G401 (cell line): ENCODE data around the gene HMBS. TPM values are rescaled to one million over a fixed set of nuclear protein-coding genes. Genes with fewer than 3 reads are reported as not detected.
A peak's percentile ranks its signal among the peaks of the same experiment; 100 is the strongest.
"Not testable (repeated sequence)": the region's sequence is repeated elsewhere in the genome, so short reads cannot be mapped to it uniquely, and the experiment has no call there.

Experiments
- DNase-seq: peaks from one replicate; pipeline ENCODE4 v3.0.0-alpha.2; 2015; ENCODE audit warnings: low spot score
- in situ Hi-C: cut with HindIII; loops from 2 replicates; pipeline ENCODE4 v1.10.0; 2016; ENCODE audit warnings: low sequenced_read_pairs, mixed read lengths
- total RNA-seq: library from RNA; depleted of rRNA; stranded (reverse); fragments of >200 nt; shearing (Covaris generic); gene quantifications from 2 replicates; pipeline ENCODE4 v1.2.3, GENCODE V29; 2014; rRNA removed

The HMBS gene
- total RNA-seq = 63.6 and 87.0 TPM in 2 replicates

- peak; percentile 96 for DNase-seq
- in situ Hi-C loops = no loop called here
Measured at GRCh38 chr11:119084663-119085436, at the start of gene HMBS. Gene HMBS, plus strand, starts transcription at chr11:119084881. Its CDS starts 153 bp downstream, at chr11:119085034.

DNA sequence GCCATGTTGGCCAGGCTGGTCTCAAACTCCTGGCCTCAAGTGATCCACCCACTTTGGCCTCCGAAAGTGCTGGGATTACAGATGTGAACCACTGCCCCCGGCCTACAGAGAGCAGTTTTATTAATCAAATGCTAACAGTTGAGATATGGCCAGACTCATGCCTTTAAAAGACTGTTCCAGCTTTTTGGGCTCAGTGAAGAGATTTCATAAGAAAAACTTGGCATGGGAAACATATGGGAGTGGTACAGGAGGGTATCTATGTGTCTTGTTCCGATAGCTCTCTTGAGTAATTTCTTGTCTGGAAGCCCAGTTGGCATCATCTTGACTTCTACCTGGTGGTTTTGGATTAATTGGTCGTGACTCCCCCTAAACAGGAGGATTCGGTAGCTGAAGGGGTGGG is 45.8 kb upstream of the HMBS start:
- DNase-seq = no peak
- in situ Hi-C loops = no loop called here

GRCh38 chr11:119039471-119039870 is 45.2 kb upstream of the HMBS start:
- DNase-seq, in situ Hi-C loops: not testable (repeated sequence)

DNA sequence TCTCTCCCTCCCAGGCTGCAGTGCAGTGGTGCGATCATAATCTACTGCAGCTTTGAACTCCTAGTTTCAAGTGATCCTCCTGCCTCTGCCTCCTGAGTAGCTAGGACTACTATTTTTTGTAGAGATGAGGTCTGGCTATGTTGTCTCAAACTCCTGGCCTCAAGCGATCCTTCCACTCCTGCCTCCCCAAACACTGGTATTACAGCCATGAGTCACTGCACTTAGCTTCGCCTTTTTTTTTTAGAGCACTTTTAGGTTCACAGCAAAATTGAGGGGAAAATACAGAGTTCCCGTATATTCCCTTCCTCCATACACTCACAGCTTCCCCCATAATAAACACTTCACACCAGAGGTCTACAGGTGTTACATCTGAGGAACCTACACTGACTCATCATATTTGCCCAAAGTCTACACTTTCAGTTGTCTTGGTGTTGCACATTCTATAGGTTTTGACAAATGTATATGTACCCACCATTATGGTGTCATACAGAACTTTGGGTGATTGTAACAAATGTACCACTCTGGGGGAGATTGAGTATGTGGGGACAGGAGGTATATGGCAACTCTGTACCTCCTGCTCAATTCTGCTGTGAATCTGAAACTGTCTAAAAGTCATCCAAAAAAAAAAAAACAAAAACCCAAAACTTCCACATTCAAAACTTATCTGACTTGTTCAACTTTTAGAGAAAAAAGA is 42.7 kb upstream of the HMBS start:
- in situ Hi-C loops = no loop called here
- no peak for DNase-seq

DNA sequence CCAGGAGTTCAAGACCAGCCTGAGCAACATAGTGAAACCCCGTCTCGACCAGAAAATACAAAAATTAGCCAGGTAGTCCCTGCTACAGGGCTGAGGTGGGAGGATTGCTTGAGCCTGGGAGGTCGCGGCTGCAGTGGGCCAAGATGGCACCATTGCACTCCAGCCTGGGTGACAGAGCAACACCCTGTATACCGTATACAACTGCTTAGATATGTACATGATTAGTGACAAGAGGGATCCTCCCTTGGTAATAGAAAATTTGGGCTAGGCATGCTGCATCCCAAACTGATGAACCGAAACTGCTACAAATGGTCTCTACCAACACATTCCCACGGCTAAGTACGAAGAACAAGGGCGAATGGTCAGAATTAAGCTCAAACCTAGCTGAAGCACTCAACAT is 41.8 kb upstream of the HMBS start:
- DNase-seq = no peak
- in situ Hi-C loops = no loop called here

DNA sequence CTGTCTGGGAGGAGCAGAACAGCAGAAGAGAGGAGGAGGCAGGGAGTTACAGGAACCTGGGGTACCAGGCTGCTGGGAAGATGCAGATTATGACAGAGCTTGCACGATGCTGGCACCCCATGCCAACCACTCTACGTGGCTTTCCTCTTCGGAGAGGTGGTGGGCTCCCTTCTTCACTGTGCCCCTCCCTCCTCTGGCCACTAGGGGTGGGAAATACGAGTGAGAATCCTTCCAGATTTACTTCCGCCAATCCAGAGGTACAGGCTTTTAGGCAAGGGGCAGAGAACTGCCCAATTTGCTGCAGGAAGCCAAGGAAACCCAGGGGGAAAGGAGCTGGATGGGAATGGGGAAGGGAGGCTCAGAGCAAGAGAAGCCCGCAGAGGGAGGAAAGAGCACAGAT is 40.0 kb upstream of the HMBS start:
- no peak for DNase-seq
- in situ Hi-C loops = no loop called here

- in situ Hi-C loops = no loop called here
- no peak for DNase-seq
Measured at GRCh38 chr11:119046489-119046888, 38.2 kb upstream of the HMBS start.

DNA sequence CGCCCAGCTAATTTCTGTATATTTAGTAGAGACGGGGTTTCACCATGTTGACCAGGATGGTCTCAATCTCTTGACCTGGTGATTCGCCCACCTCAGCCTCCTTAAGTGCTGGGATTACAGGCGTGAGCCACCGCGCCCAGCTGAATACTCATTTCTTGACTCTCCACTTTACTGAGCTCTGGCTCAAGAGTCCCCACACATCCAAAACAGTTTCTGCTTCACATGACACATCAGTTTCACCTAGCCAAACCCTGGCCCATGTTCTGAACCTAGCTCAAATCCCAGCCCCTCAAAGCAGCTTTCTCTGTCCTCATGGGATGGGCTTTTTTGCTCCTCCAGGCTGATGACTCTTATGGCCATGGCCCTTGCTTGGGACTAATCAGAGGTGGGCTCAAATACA is 37.5 kb upstream of the HMBS start:
- in situ Hi-C loops = no loop called here
- DNase-seq = no peak

- no peak for DNase-seq
- in situ Hi-C loops = no loop called here
Measured at GRCh38 chr11:119048644-119049043, 36.0 kb upstream of the HMBS start.

GRCh38 chr11:119049081-119049480 is 35.6 kb upstream of the HMBS start:
- in situ Hi-C loops = no loop called here
- no peak for DNase-seq

- DNase-seq = no peak
- in situ Hi-C loops = no loop called here
Measured at GRCh38 chr11:119051440-119052162, 33.1 kb upstream of the HMBS start.

DNA sequence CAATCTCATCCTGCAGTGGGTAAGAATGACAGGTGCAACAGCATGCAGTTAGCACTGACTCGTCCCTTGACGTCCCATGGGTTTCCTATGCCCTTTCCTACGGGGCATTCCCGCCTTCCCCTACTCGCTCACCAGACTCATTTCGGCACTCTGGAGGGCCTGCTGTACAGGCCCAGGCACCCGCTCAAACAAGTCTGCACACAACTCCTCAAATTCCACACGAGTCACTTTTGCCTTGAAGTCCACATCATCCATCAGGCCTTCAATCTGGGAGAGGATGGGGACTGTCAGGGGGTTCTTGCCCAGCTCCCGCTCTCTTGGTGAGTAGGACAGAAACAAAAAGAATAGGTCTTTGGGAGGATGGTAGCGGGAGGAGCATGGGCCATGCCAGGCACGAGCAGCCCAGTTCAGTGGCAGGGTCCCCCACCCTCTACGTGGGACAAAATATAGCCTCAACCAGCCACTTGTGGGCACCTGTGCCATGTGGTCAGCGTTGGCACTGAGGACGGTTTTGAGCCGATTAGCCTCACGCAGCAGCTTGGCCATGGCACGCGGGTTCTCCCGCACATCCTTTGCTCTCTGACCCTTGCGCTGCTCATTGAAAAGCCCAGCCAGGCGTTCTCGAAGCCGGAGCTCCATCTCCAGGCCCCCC is 32.4 kb upstream of the HMBS start:
- DNase-seq = no peak
- in situ Hi-C loops = no loop called here

DNA sequence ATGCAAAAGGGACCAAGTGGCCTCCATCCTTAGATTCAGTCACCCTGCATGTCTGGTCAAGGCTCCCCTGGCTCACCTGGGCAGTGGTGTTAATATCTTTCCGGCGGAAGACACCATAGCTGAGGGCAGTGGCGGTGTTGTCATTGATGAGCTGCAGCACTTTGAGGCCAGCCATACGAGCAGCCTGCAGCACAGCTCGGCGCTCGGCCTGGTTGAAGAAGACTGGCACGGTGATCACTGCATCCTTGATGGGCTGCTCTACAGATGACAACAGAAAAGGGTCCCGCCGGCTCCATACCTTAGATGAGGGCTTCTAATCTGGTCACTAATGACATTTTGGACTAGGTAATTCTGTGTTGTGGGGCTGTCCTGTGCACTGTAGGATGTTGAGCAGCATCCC is 30.3 kb upstream of the HMBS start:
- in situ Hi-C loops = no loop called here
- no peak for DNase-seq

GRCh38 chr11:119055901-119056300 is 28.8 kb upstream of the HMBS start:
- peak; percentile 14 for DNase-seq
- in situ Hi-C loops = no loop called here

DNA sequence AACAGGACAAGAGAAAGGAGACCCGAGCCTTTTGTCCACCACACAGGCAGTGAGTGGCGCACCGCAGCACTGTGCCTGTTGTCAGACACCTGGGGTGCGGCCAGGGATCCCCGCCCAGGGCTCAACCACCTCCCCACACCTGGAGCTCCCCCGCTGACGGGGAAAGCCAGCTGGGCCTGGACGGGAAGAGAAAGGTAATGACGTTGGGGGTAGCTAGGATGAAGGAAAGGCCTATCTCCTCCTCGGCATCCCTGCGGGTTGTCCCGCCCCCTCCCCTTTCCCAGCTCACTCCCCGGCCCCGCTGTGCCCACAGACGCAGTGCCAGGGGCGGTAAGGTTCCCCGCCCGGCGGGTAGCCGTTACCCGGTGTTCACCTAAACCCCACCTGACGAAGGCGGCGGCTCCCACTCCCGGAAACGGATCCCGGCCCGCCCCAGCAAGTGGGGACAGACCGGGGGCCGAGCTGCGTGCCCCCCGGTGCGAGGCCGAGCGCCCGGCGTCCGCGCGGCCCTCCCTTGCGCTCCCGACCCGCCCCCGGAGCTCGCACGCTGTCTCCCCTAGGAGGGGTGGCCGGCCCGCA is 28.2 kb upstream of the HMBS start:
- peak; percentile 4 for DNase-seq
- in situ Hi-C loops = no loop called here

DNA sequence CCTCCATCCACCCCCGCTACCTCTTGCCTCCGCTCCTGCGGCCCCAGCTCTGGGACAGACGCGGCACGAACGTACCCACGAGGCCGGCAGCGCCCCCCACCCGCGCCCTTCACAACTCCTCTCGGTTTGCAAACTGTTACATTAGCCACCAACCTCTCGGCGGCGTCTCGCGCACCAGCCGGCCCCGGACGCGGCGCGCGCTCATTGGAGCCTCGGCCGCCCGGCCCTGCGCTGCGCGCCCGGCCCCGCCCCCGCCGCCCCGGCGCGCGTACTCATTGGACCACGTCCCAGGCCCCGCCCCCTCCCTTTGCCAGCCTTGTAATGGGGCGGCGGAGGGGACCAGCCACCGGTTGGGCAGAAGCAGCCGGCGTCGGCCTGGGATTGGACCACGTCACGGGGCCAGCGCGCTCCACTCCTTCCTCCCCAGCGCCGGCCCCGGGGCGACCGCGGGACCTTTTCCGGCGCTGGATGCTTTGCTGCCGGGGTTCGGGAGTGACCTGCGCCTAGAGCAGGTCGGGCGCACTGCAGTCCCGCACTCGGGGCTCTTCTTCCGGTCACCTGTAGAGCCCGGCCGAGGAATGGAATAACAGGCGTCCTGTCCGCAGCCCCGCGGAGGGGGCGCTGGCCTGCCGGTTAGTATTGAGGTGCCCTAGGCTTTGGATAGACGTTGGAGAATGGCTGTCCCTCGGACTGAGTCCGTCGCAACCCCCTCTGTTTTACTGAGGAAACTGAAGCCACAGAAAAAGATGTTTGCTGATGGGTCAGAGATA is 27.5 kb upstream of the HMBS start, which contains the start of gene HYOU1:
Gene HYOU1, minus strand, starts transcription at position 206 of the 770 bp plus-strand sequence. CDS start 1,045 bp downstream, outside the sequence.
- peak; percentile 96 for DNase-seq
- in situ Hi-C loops = no loop called here

DNA sequence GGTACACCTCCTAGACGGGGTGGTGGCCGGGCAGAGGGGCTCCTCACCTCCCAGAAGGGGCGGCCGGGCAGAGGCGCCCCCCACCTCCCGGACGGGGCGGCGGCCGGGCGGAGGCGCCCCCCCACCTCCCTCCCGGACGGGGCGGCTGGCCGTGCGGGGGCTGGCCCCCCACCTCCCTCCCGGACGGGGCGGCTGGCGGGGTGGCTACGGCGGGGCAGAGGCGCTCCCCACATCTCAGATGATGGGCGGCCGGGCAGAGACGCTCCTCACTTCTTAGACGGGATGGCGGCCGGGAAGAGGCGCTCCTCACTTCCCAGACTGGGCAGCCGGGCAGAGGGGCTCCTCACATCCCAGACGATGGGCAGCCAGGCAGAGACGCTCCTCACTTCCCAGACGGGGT is 25.6 kb upstream of the HMBS start:
- in situ Hi-C loops = not testable (repeated sequence)

DNA sequence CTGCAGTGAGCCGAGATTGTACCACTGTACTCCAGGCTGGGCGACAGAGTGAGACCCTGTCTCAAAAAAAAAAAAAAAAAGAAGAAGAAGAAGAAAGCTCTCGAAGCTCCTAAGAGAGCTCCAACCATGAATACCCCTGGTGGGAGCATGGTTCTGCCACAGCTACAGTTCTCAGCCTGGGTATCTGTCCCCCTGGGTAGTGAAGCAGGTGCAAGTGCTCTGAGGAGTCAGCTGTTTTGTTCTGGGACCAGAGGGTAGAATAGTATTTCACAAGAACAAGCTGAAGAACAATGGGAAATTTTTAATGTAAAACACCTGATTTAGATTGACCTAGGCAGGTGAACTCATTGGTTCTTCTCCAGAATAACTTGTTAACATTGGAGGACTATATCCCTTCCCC is 23.4 kb upstream of the HMBS start:
- in situ Hi-C loops = no loop called here

More for the DNA sequence above, 25.6 kb upstream of the HMBS start:
- DNase-seq = not testable (repeated sequence)

More for the DNA sequence above, 23.4 kb upstream of the HMBS start:
- DNase-seq = no peak
